NCI-H1092 (cell line): Measurements from ENCODE around the gene CTNNA2.
"Not testable (repeated sequence)": the region's sequence is repeated elsewhere in the genome, so short reads cannot be mapped to it uniquely, and the experiment has no call there.

Experiments
- DNase-seq: peaks from one replicate; lab custom pipeline; 2025; lab: John Stamatoyannopoulos, UW

Gene CTNNA2

GRCh38 chr2:80032684-80033083 is 519.8 kb downstream of the CTNNA2 start:
- DNase-seq: not testable (repeated sequence)

GRCh38 chr2:80035749-80036285 is 523.0 kb downstream of the CTNNA2 start:
- DNase-seq: no peak

GRCh38 chr2:80037310-80037709 is 524.5 kb downstream of the CTNNA2 start:
- DNase-seq: no peak

- no peak for DNase-seq
These were observed 527.4 kb downstream of the CTNNA2 start for GRCh38 chr2:80040226-80040625.

GRCh38 chr2:80042635-80043034 is 529.8 kb downstream of the CTNNA2 start:
- no peak for DNase-seq

- no peak for DNase-seq
These were observed 535.4 kb downstream of the CTNNA2 start for GRCh38 chr2:80048296-80048695.

- DNase-seq: peak; percentile 13
These were observed 537.4 kb downstream of the CTNNA2 start for GRCh38 chr2:80050246-80050645.

GRCh38 chr2:80053522-80054345 is 540.9 kb downstream of the CTNNA2 start:
- peak; percentile 2 for DNase-seq

- peak; percentile 2 for DNase-seq
These were observed 541.5 kb downstream of the CTNNA2 start for GRCh38 chr2:80054346-80054675.

GRCh38 chr2:80057956-80058355 is 545.1 kb downstream of the CTNNA2 start:
- no peak for DNase-seq

- DNase-seq: no peak
These were observed 545.7 kb downstream of the CTNNA2 start for GRCh38 chr2:80058562-80058961.

- DNase-seq: no peak
These were observed 546.6 kb downstream of the CTNNA2 start for GRCh38 chr2:80059447-80059846.

- no peak for DNase-seq
These were observed 549.0 kb downstream of the CTNNA2 start for GRCh38 chr2:80061881-80062280.

GRCh38 chr2:80062298-80062697 is 549.4 kb downstream of the CTNNA2 start:
- no peak for DNase-seq

GRCh38 chr2:80068038-80068731 is 555.3 kb downstream of the CTNNA2 start:
- peak; percentile 30 for DNase-seq

- DNase-seq: no peak
These were observed 557.7 kb downstream of the CTNNA2 start for GRCh38 chr2:80070587-80070986.

- DNase-seq: no peak
These were observed 559.1 kb downstream of the CTNNA2 start for GRCh38 chr2:80071941-80072340.

- peak; percentile 17 for DNase-seq
These were observed 560.3 kb downstream of the CTNNA2 start for GRCh38 chr2:80073134-80073561.

- no peak for DNase-seq
These were observed 561.6 kb downstream of the CTNNA2 start for GRCh38 chr2:80074321-80075070.

GRCh38 chr2:80075719-80076118 is 562.9 kb downstream of the CTNNA2 start:
- no peak for DNase-seq

- DNase-seq: no peak
These were observed 565.6 kb downstream of the CTNNA2 start for GRCh38 chr2:80078290-80079036.

GRCh38 chr2:80080957-80081356 is 568.1 kb downstream of the CTNNA2 start:
- no peak for DNase-seq
